Globus pallidus (tissue), 1 donor: ENCODE measurements around the gene S100PBP.

Source experiments
- DNase-seq: peaks from one replicate; pipeline ENCODE4 v3.0.0-alpha.2; 2015; ENCODE audit warnings: low spot score

The S100PBP gene

GRCh38 chr1:32830092-32830852 lies 12.8 kb downstream of the S100PBP start:
- no peak for DNase-seq

- DNase-seq: no peak
Measured at GRCh38 chr1:32831878-32832277, 14.4 kb downstream of the S100PBP start.

- no peak for DNase-seq
Measured at GRCh38 chr1:32848354-32849063, 31.1 kb downstream of the S100PBP start.

DNA sequence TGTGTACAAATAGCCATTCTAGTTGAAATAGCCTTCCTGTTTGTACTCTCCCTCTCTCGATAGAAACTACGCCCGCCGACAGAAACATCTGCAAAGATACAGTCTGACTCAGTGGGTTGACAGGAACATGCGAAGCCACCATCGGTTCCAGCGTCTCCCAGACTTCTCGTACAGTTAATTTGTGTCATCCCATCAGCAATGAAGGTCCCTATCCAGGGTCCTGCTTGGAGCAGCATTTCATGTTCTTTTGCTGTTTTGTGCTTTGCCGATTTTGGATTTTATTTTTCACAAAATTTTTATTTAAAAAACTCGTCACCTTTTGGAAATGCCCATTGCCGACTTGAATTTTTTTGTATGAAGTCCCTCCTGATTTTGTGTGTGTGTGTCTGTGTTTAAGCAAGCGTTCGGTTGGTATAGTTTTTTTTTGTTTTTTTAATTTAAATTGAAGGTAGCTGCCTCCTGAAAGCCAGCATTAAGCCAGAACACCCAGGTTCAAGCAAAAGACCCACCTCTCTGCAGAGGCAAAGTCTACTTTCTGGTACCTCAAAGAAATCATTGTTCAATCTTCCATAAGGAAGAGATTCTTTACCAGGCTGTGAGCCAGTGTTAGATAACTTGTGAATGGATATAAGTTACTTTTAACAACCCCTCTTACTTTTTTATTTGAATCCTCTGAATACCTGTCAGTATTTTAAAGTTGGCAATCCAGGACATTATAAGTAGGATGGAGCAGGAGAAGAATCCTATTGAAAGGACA lies 38.6 kb downstream of the S100PBP start:
- no peak for DNase-seq

GRCh38 chr1:32858136-32858535 lies 40.7 kb downstream of the S100PBP start:
- DNase-seq: no peak

GRCh38 chr1:32858791-32859190 lies 41.3 kb downstream of the S100PBP start:
- no peak for DNase-seq

DNA sequence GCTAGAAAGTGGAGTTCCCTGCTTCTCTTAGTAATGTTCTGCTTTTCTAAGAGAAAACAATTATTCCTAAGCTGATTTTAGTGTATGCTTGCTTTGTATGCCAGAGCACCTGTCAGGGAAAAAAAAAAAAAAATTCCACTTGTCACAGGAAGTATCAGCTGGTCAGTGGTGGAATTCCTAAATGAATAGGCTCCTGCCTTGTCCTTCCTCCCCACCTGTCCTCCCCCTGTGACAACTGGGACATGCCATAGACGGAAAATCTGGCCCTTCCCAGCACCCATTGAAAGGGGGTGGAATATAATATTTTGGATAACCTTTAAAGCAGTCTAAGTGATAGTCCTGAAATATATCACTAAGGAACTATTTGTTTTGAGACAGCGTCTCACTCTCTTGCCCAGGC lies 42.5 kb downstream of the S100PBP start:
- no peak for DNase-seq

- DNase-seq: no peak
Measured at GRCh38 chr1:32860566-32860965, 43.1 kb downstream of the S100PBP start.

- no peak for DNase-seq
Measured at GRCh38 chr1:32861904-32862695, 44.6 kb downstream of the S100PBP start.

DNA sequence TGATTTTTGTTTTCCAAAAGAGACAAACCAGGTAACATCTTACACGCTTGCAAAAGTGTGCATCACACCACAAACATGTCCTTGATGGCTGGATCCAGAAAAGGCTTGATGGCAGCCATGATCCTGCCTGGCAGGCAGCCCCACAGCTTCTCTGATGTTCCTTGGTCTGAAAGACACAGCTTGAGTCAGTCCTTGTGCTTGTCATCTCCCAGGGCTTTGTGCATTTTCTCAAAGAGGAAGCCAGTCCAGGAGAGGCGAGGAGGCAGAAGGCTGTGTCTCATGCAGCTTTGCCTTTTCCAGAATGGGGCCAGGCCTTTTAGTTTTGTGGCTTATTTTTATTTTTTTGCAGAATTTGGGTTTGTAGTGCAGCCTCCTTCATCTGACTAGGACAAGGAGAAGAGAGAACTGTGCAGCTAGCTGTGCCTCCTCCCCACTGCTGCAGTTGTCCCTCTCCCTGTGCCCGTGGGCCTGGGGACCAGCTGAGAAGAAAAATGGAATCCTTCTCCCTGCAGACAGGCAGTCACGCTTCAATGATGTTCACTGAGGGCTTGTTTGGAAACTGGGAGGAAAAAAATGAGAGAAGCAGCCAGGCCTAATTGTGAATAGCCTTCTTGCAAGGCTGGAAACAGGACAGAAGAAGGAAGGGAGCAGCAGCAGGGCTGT lies 45.9 kb downstream of the S100PBP start:
- no peak for DNase-seq

DNA sequence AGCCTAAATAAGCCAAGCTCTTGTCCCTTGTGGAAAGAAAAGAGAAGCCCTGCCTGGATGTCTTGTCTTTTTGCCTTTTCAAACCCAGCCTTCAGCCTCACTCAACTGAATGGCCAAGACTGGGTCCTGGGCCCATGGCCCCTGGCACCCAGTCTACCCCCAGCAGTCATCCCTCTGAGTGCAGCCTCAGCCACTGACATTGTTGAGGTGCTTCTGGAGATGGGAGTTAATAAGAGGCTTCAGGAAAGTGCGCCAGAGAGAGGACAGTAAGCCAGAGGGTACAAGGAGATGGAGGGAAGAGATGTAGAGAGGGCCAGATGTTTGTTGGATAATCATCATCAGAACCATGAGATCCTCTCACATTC lies 46.4 kb downstream of the S100PBP start:
- no peak for DNase-seq

GRCh38 chr1:32864375-32865019 lies 47.0 kb downstream of the S100PBP start:
- DNase-seq: no peak

- no peak for DNase-seq
Measured at GRCh38 chr1:32865639-32866405, 48.4 kb downstream of the S100PBP start.

GRCh38 chr1:32867151-32867550 lies 49.7 kb downstream of the S100PBP start:
- DNase-seq: no peak

- no peak for DNase-seq
Measured at GRCh38 chr1:32867671-32868070, 50.2 kb downstream of the S100PBP start.

DNA sequence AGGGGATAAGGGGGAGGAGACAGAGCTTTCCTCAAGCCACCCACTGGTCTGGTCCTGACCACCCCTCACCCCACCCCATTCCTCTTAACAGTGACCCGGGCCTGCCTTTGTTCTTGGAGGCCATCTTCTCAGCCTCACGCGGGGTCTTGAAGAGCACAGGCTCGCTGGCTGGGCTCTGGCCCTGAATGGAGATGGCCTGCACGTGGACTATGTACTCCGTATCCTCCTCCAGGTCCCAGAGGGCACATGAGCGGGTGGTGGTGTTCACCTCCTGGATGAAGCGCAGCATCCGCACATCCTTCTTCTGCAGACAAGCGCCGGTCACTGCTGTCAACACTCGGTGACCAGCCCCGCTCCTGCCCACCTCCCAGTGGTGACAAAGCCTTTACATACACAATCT lies 50.6 kb downstream of the S100PBP start:
- DNase-seq: no peak

DNA sequence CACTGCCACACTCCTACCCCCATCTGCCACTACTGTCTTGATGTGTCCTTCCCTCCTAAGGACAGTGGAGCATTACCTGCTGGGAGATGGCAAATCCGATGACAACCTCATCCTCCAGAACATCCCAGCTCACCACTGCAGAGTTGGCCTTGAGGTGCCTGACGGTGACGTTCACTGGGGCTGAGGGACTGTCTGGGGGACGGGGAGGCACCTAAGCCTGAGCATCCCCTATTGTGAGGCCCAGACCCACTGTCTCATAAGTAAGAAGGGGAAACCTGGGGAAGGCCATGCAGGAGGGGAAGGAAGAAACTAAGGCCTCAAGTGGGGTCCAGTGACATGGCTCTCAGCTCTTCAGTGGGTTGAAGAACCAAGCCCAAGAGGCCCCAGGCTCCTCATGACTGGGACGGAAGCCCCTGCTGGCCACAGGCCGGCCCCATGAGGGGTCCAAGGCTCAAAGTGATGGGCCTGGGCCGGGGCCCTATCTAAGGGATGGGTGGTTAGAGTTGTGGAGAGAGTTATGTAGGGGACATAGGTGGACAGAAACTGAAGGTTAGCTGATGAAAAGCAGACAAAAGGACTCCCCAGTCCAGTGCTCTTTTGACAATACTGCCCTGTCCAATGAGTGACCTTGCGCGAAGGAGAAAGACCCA lies 51.5 kb downstream of the S100PBP start:
- DNase-seq: no peak

- DNase-seq: no peak
Measured at GRCh38 chr1:32869923-32870614, 52.6 kb downstream of the S100PBP start.
